Sigmoid colon (tissue), 4 donors: ENCODE results near the gene UBQLN1.

Source experiments
- EP300 ChIP-seq, 4 donors: sonication (generic); formaldehyde crosslinking; IDR thresholded peaks; one replicate each; pipeline ENCODE4 v1.6.1; 2017; ENCODE audit warnings: antibody characterized with exemption in 4 of 4
- POLR2A ChIP-seq, 2 donors: fragments of 450-650 bp; IDR thresholded peaks; one replicate each; pipeline ENCODE4 v1.6.1; 2016; ENCODE audit warnings: antibody characterized with exemption in 2 of 2, mild to moderate bottlenecking in 2 of 2, moderate library complexity in 2 of 2
- POLR2AphosphoS5 ChIP-seq, 4 donors: sonication (generic); formaldehyde crosslinking; IDR thresholded peaks; one replicate each; pipeline ENCODE4 v1.6.1; 2017; ENCODE audit warnings: antibody characterized with exemption in 4 of 4
- TF ChIP-seq, protein P1 (sequence below), 4 experiments: fragments of 450-650 bp in 3 of 4; fragments of 200-600 bp in 1 of 4; IDR thresholded peaks; one replicate each; pipeline ENCODE4 v1.5.1; 2016 to 2019; ENCODE audit warnings: antibody characterized with exemption in 4 of 4, mild to moderate bottlenecking in 3 of 4, moderate library complexity in 2 of 4

DNA sequence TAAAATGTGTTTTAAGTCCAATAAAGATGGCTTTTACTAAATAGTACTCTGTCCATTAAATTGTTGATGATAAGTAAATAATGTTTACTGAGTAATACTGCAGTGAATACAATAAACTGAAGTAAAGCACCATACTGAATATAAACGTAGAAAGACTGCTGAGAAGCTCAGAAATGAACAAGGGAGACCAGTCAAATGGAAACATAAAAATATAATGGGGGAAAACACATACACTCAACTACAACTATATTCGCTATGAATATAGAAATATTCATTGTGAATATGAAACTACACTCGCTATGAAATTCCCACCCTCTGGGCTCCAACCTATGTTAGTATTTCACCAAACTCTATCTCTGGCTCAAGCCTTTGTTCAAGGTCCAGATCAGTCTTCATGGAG, 41.9 kb upstream of the UBQLN1 start:
- TF ChIP-seq POLR2A (IDR thresholded peaks at IDR 0.05) (no peak), EP300 (IDR thresholded peaks at IDR 0.05) (no peak), POLR2AphosphoS5 (IDR thresholded peaks at IDR 0.05) (no peak)
- TF ChIP-seq, protein P1, sequence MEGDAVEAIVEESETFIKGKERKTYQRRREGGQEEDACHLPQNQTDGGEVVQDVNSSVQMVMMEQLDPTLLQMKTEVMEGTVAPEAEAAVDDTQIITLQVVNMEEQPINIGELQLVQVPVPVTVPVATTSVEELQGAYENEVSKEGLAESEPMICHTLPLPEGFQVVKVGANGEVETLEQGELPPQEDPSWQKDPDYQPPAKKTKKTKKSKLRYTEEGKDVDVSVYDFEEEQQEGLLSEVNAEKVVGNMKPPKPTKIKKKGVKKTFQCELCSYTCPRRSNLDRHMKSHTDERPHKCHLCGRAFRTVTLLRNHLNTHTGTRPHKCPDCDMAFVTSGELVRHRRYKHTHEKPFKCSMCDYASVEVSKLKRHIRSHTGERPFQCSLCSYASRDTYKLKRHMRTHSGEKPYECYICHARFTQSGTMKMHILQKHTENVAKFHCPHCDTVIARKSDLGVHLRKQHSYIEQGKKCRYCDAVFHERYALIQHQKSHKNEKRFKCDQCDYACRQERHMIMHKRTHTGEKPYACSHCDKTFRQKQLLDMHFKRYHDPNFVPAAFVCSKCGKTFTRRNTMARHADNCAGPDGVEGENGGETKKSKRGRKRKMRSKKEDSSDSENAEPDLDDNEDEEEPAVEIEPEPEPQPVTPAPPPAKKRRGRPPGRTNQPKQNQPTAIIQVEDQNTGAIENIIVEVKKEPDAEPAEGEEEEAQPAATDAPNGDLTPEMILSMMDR (IDR thresholded peaks at IDR 0.05), result no peak
